ENCODE results near the gene PCDH1.

DNA sequence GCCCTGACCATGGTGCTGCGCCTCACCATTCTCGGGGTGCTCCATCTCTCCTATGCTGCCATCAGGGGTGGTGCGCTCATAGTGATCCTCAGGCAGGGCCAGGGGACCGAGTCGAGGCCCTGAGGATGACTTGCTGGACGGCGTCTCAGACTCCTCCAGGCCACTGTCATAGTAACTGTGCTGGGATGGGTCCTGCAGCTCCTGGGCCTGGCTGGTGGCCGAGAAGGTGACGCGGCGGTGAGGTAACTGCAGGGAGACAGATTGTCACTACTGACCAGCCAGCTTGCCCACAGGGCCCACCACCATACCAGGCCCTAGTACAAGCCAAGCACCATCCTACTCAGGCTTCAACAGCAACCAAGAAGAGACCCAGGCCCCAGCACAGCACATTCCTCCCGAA, 21.0 kb downstream of the PCDH1 start:
- TF ChIP-seq, protein P1, sequence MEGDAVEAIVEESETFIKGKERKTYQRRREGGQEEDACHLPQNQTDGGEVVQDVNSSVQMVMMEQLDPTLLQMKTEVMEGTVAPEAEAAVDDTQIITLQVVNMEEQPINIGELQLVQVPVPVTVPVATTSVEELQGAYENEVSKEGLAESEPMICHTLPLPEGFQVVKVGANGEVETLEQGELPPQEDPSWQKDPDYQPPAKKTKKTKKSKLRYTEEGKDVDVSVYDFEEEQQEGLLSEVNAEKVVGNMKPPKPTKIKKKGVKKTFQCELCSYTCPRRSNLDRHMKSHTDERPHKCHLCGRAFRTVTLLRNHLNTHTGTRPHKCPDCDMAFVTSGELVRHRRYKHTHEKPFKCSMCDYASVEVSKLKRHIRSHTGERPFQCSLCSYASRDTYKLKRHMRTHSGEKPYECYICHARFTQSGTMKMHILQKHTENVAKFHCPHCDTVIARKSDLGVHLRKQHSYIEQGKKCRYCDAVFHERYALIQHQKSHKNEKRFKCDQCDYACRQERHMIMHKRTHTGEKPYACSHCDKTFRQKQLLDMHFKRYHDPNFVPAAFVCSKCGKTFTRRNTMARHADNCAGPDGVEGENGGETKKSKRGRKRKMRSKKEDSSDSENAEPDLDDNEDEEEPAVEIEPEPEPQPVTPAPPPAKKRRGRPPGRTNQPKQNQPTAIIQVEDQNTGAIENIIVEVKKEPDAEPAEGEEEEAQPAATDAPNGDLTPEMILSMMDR (IDR thresholded peaks at IDR 0.05; ENCODE audit: low read depth, low read length, poor library complexity, severe bottlenecking) = no peak
- no peak for TF ChIP-seq EZH2phosphoT487 (IDR thresholded peaks at IDR 0.05; ENCODE audit: borderline replicate concordance, low read length)

All from DOHH2 (cell line).